WTC11 (cell line): ENCODE data around the gene NT5DC1. TPM values are rescaled to one million over a fixed set of nuclear protein-coding genes. Genes with fewer than 3 reads are reported as not detected.

Source experiments
- ATAC-seq: fragments of 200-7000 bp; cut with Tn5 transposase; 2 replicates; pipeline ENCODE4 v1.10.0; 2021; ENCODE audit warnings: mild to moderate bottlenecking, moderate library complexity
- CTCF ChIA-PET: fragments of 300-600 bp; sonication (Branson Sonifier 250); formaldehyde crosslinking; loops from one replicate; lab custom pipeline; 2021; ENCODE audit warnings: antibody characterized with exemption; lab: Charles Lee
- POLR2A ChIA-PET: fragments of 350-600 bp; sonication (Branson Sonifier 250); formaldehyde crosslinking; loops from one replicate; lab custom pipeline; 2021; ENCODE audit warnings: antibody characterized with exemption; lab: Charles Lee
- DNase-seq: peaks from one replicate; pipeline ENCODE4 v3.0.0; 2021; ENCODE audit warnings: low spot score
- H3K27ac Mint-ChIP-seq: 2 replicates; pipeline ENCODE4 v1.8.0; 2021; ENCODE audit warnings: mixed read lengths
- H3K27me3 Mint-ChIP-seq: 2 replicates; pipeline ENCODE4 v1.8.0; 2021; ENCODE audit warnings: low read depth, mild to moderate bottlenecking, moderate library complexity, mixed read lengths
- H3K36me3 Mint-ChIP-seq: 2 replicates; pipeline ENCODE4 v1.8.0; 2021; ENCODE audit warnings: mixed read lengths
- H3K4me1 Mint-ChIP-seq: 2 replicates; pipeline ENCODE4 v1.8.0; 2022; ENCODE audit warnings: mixed read lengths
- H3K4me3 Mint-ChIP-seq: 2 replicates; pipeline ENCODE4 v1.8.0; 2021; ENCODE audit warnings: mild to moderate bottlenecking, moderate library complexity, mixed read lengths
- H3K9me3 Mint-ChIP-seq: 2 replicates; pipeline ENCODE4 v1.8.0; 2021; ENCODE audit warnings: mixed read lengths
- CDX4 ChIP-seq: fragments of 250-450 bp; sonication (Bioruptor Pico); IDR thresholded peaks from 2 replicates; pipeline ENCODE4 v1.9.0; 2021; ENCODE audit warnings: moderate library complexity, mild to moderate bottlenecking, inconsistent platforms, borderline replicate concordance
- E2F5 ChIP-seq: sonication (generic); formaldehyde crosslinking; IDR thresholded peaks from 2 replicates; pipeline ENCODE4 v1.8.1; 2022; ENCODE audit warnings: mild to moderate bottlenecking, moderate library complexity, missing genetic modification reagents
- ETV6 ChIP-seq: sonication (generic); formaldehyde crosslinking; IDR thresholded peaks from 2 replicates; pipeline ENCODE4 v1.8.1; 2022; ENCODE audit warnings: mild to moderate bottlenecking, missing genetic modification reagents
- FOXJ3 ChIP-seq: sonication (generic); formaldehyde crosslinking; IDR thresholded peaks from 2 replicates; pipeline ENCODE4 v1.9.0; 2021; ENCODE audit warnings: missing genetic modification reagents, mild to moderate bottlenecking, borderline replicate concordance
- GABPB1 ChIP-seq: sonication (generic); formaldehyde crosslinking; IDR thresholded peaks from 2 replicates; pipeline ENCODE4 v1.8.1; 2023; ENCODE audit warnings: mild to moderate bottlenecking, missing genetic modification reagents
- PRRX2 ChIP-seq: fragments of 250-450 bp; sonication (Bioruptor Pico); IDR thresholded peaks from 2 replicates; pipeline ENCODE4 v1.8.0; 2021; ENCODE audit warnings: mild to moderate bottlenecking
- SMAD3 ChIP-seq: sonication (generic); formaldehyde crosslinking; IDR thresholded peaks from 2 replicates; pipeline ENCODE4 v1.8.0; 2022; ENCODE audit warnings: missing genetic modification reagents, mild to moderate bottlenecking, borderline replicate concordance
- USF2 ChIP-seq: sonication (generic); formaldehyde crosslinking; IDR thresholded peaks from 2 replicates; pipeline ENCODE4 v1.8.1; 2023; ENCODE audit warnings: mild to moderate bottlenecking, missing genetic modification reagents, moderate library complexity
- ZNF121 ChIP-seq: sonication (generic); formaldehyde crosslinking; IDR thresholded peaks from 2 replicates; pipeline ENCODE4 v1.8.0; 2023; ENCODE audit warnings: missing genetic modification reagents
- ZNF263 ChIP-seq: sonication (generic); formaldehyde crosslinking; IDR thresholded peaks from 2 replicates; pipeline ENCODE4 v1.8.1; 2022; ENCODE audit warnings: low read depth, mild to moderate bottlenecking, moderate library complexity, missing genetic modification reagents
- ZNF532 ChIP-seq: fragments of 250-450 bp; sonication (Bioruptor Pico); IDR thresholded peaks from 2 replicates; pipeline ENCODE4 v1.9.0; 2021; ENCODE audit warnings: mild to moderate bottlenecking, borderline replicate concordance
- total RNA-seq: library from RNA; stranded (reverse); gene quantifications from 3 replicates; pipeline ENCODE4 v1.2.3, GENCODE V29; 2021
- TF ChIP-seq, protein P1 (sequence below): sonication (generic); formaldehyde crosslinking; conservative IDR thresholded peaks from 2 replicates; pipeline ENCODE4 v1.8.1; 2022; ENCODE audit warnings: mild to moderate bottlenecking, missing genetic modification reagents
- TF ChIP-seq, protein P2 (sequence below): sonication (generic); formaldehyde crosslinking; IDR thresholded peaks from 2 replicates; pipeline ENCODE4 v1.8.0; 2022; ENCODE audit warnings: mild to moderate bottlenecking, missing genetic modification reagents
- TF ChIP-seq, protein P3 (sequence below): fragments of 250-450 bp; sonication (Bioruptor Pico); IDR thresholded peaks from 2 replicates; pipeline ENCODE4 v1.9.0; 2021; ENCODE audit warnings: mild to moderate bottlenecking
- TF ChIP-seq, protein P4 (sequence below): sonication (generic); formaldehyde crosslinking; IDR thresholded peaks from 2 replicates; pipeline ENCODE4 v1.8.1; 2023; ENCODE audit warnings: mild to moderate bottlenecking, moderate library complexity, missing genetic modification reagents
- TF ChIP-seq, protein P5 (sequence below): sonication (generic); formaldehyde crosslinking; IDR thresholded peaks from 2 replicates; pipeline ENCODE4 v1.8.1; 2023; ENCODE audit warnings: mild to moderate bottlenecking, missing genetic modification reagents

Gene NT5DC1
- total RNA-seq, 1 experiment from 2014 or later: 67.9 TPM

DNA sequence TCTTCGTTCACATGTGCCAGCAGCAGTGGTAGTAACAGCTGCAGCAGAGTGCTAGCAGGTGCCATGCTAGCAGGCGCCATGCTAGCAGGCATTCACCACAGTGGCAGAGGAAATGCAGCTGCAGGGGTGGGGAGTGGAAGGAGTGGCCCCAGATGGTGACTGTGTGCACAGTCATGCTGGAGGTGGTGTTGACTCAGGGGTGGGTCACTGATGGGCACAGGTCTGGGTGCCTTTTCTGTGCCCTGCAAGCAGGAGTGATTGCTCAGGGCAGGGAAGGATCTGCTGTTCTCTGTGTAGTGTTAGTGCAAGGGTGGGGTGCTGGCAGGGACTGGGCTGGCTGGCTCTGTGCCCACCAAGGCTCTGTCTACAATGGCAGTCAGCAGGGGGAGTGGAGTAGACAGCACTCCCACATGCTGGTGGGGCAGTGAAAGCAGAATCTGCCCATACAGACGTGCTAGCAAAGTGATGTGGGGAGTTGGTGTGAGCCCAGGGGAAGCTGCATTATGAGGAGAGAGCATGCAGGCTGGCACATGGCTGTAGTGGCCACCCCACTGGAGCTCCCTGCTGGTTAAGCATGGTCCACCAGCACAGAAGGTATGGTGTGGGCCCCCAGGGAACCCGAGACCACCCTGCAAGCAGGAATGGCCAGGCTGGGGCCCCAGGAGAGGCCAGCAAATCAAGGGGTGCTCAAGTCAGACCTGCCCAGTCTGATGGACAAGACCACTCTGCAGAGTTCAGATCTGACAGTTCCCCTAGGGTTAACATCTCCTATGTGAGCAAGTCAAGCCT, 164.6 kb downstream of the NT5DC1 start (continued):
- TF ChIP-seq USF2: no peak
- TF ChIP-seq ZNF121 (CRISPR knock-in tag): no peak
- TF ChIP-seq, protein P1, sequence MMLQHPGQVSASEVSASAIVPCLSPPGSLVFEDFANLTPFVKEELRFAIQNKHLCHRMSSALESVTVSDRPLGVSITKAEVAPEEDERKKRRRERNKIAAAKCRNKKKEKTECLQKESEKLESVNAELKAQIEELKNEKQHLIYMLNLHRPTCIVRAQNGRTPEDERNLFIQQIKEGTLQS: no peak

- no peak overlapping the region for H3K27ac Mint-ChIP-seq
- no peak for DNase-seq
- ChIA-PET POLR2A (no interaction called here), CTCF (interaction anchor here (0.6 to 0.9 kb wide), 2 partner anchors 130 to 173 kb away, joined by 3 to 4 read pairs; no protein-coding TSS in a partner anchor)
- ATAC-seq: no peak
- peaks cover 5% of the 10 kb centered on the region; the same call in 1 of the 2 replicates for H3K27me3 Mint-ChIP-seq
- TF ChIP-seq CDX4 (CRISPR knock-in tag): no peak
- TF ChIP-seq ZNF532 (CRISPR knock-in tag): no peak
- no peak for TF ChIP-seq ZNF263 (CRISPR knock-in tag)
- no peak for TF ChIP-seq ZNF121 (CRISPR knock-in tag)
- no peak for TF ChIP-seq FOXJ3 (CRISPR knock-in tag)
- H3K4me1 Mint-ChIP-seq: peaks cover 14% of the 10 kb centered on the region
- H3K4me3 Mint-ChIP-seq: no peak overlapping the region
- peaks cover 23% of the 10 kb centered on the region for H3K36me3 Mint-ChIP-seq
- peaks cover 22% of the 10 kb centered on the region for H3K9me3 Mint-ChIP-seq
Measured at GRCh38 chr6:116266803-116267202, 166.2 kb downstream of the NT5DC1 start.

- no peak for ATAC-seq
- peaks cover 25% of the 10 kb centered on the region for H3K4me1 Mint-ChIP-seq
- H3K9me3 Mint-ChIP-seq: peaks cover 14% of the 10 kb centered on the region
- peaks cover 4% of the 10 kb centered on the region; the same call in 1 of the 2 replicates for H3K27me3 Mint-ChIP-seq
- H3K4me3 Mint-ChIP-seq: no peak overlapping the region
- H3K36me3 Mint-ChIP-seq: peaks cover 16% of the 10 kb centered on the region
- CTCF ChIA-PET: interaction anchor here (0.6 to 4.6 kb wide), 60 partner anchors 8 to 400 kb away, joined by 3 to 46 read pairs (median 5); partner anchors contain the start of genes CALHM4, CALHM5, CALHM6 and RSPH4A
- no peak for DNase-seq
- no peak overlapping the region for H3K27ac Mint-ChIP-seq
- POLR2A ChIA-PET: interaction anchor here (1.1 to 1.8 kb wide), 3 partner anchors 11 to 303 kb away, joined by 4 to 13 read pairs (median 4); partner anchors contain the start of genes RWDD1, TSPYL1 and TSPYL4
- TF ChIP-seq, protein P2, sequence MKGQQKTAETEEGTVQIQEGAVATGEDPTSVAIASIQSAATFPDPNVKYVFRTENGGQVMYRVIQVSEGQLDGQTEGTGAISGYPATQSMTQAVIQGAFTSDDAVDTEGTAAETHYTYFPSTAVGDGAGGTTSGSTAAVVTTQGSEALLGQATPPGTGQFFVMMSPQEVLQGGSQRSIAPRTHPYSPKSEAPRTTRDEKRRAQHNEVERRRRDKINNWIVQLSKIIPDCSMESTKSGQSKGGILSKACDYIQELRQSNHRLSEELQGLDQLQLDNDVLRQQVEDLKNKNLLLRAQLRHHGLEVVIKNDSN (CRISPR knock-in tag): no peak
- TF ChIP-seq E2F5 (CRISPR knock-in tag) (no peak), GABPB1 (no peak), PRRX2 (CRISPR knock-in tag) (no peak), ETV6 (CRISPR knock-in tag) (no peak), SMAD3 (CRISPR knock-in tag) (no peak)
- TF ChIP-seq, protein P3, sequence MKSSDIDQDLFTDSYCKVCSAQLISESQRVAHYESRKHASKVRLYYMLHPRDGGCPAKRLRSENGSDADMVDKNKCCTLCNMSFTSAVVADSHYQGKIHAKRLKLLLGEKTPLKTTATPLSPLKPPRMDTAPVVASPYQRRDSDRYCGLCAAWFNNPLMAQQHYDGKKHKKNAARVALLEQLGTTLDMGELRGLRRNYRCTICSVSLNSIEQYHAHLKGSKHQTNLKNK (CRISPR knock-in tag): no peak
- TF ChIP-seq, protein P4, sequence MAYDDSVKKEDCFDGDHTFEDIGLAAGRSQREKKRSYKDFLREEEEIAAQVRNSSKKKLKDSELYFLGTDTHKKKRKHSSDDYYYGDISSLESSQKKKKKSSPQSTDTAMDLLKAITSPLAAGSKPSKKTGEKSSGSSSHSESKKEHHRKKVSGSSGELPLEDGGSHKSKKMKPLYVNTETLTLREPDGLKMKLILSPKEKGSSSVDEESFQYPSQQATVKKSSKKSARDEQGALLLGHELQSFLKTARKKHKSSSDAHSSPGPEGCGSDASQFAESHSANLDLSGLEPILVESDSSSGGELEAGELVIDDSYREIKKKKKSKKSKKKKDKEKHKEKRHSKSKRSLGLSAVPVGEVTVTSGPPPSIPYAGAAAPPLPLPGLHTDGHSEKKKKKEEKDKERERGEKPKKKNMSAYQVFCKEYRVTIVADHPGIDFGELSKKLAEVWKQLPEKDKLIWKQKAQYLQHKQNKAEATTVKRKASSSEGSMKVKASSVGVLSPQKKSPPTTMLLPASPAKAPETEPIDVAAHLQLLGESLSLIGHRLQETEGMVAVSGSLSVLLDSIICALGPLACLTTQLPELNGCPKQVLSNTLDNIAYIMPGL (CRISPR knock-in tag): no peak
- TF ChIP-seq, protein P5, sequence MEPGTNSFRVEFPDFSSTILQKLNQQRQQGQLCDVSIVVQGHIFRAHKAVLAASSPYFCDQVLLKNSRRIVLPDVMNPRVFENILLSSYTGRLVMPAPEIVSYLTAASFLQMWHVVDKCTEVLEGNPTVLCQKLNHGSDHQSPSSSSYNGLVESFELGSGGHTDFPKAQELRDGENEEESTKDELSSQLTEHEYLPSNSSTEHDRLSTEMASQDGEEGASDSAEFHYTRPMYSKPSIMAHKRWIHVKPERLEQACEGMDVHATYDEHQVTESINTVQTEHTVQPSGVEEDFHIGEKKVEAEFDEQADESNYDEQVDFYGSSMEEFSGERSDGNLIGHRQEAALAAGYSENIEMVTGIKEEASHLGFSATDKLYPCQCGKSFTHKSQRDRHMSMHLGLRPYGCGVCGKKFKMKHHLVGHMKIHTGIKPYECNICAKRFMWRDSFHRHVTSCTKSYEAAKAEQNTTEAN (CRISPR knock-in tag): no peak
Measured at GRCh38 chr6:116267836-116268588, 167.4 kb downstream of the NT5DC1 start.
